Muscle layer of colon (tissue), 2 donors: ENCODE data around the gene GBX2.

Experiments
- H3K27ac ChIP-seq: one replicate; pipeline ENCODE4 v1.7.0; 2013; ENCODE audit warnings: low read depth, mild to moderate bottlenecking, low read length, moderate library complexity
- H3K27me3 ChIP-seq, 2 donors: one replicate each; pipeline ENCODE4 v1.7.0; 2013; ENCODE audit warnings: low read length in 2 of 2, mild to moderate bottlenecking in 2 of 2; ENCODE audit not compliant: insufficient read depth in 2 of 2, control insufficient read depth in 1 of 2
- H3K36me3 ChIP-seq: one replicate; pipeline ENCODE4 v1.7.0; 2013; ENCODE audit warnings: mild to moderate bottlenecking, low read length; ENCODE audit not compliant: insufficient read depth
- H3K4me1 ChIP-seq: one replicate; pipeline ENCODE4 v1.7.0; 2013; ENCODE audit warnings: mild to moderate bottlenecking, low read length; ENCODE audit not compliant: insufficient read depth
- H3K4me3 ChIP-seq, 2 donors: one replicate each; pipeline ENCODE4 v1.7.0; 2013; ENCODE audit warnings: low read length in 2 of 2, low read depth in 1 of 2, mild to moderate bottlenecking in 1 of 2, moderate library complexity in 1 of 2
- H3K9ac ChIP-seq: one replicate; pipeline ENCODE4 v1.7.0; 2013; ENCODE audit warnings: low read length
- H3K9me3 ChIP-seq: one replicate; pipeline ENCODE4 v1.7.0; 2013; ENCODE audit warnings: mild to moderate bottlenecking, low read length
- donor health status: abdominal sarcoma.
- donor health status: Adenocarcinoma of cecum.

Gene GBX2

DNA sequence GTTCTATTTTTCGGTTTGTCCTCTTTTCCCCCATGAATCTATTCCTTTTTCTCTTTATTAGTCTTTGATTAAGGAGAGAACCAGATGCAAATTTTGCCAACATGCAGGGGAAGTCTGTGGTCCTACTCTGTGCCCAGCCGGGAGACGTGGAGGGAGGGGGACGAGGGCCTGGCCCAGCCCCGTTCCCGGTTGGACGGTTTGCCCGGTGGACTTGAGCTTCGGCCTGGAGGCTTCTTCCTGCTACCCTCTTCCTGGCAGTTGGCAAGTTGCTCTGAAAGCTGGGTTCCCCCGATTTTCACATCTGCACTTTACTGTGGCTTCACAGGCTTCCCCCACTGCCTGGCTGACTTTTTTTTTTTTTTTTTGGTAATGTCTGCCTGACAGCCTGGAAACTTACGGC, 39.3 kb upstream of the GBX2 start:
- Histone ChIP-seq H3K4me1 (no peaks in the 10 kb centered on the region), H3K27ac (no peak overlapping the region), H3K4me3 (no peak overlapping the region), H3K9ac (no peak overlapping the region), H3K36me3 (no peaks in the 10 kb centered on the region), H3K27me3 (no peaks in the 10 kb centered on the region), H3K9me3 (peaks cover 3% of the 10 kb centered on the region)

DNA sequence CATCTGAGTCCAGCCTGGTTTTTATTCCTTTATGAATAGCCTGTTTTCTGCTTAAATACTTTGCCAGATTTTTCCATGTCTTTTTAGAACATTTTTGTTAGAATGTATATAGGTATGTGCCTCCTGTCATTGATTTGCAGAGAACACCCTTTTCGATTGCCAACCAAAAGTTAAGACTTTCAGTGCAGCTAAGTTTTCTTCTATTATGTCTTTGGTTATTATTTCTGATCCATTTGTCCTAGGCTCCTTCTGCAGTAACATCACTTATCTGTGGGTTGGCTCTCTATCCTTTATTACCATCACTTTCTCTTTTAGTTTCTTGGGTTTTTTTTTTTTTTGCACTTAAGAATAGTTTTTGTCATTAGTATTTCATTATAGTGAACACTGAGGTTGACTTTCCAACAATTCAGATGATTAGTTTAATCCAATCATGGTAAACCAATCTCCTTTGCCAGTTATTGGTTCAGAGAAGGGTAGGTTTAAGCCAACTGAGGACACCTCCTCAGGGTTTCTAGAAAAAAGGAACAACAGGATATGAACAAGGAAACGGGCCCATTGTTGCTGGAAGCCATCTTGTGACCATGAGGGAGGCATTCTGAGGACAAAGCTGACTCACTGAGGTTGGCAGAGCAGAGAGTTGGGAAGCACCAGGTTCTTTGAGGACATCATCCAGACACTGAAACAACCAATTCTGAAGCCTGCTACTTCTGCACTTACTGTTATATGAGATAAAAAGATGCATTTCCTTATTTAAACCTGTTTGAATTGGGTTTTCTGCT, 37.9 kb upstream of the GBX2 start:
- no peaks in the 10 kb centered on the region for H3K4me1 ChIP-seq
- no peaks in the 10 kb centered on the region for H3K36me3 ChIP-seq
- H3K9ac ChIP-seq, result no peak overlapping the region
- no peak overlapping the region for H3K4me3 ChIP-seq
- no peaks in the 10 kb centered on the region for H3K27me3 ChIP-seq
- H3K9me3 ChIP-seq, result peaks cover 3% of the 10 kb centered on the region
- no peak overlapping the region for H3K27ac ChIP-seq

DNA sequence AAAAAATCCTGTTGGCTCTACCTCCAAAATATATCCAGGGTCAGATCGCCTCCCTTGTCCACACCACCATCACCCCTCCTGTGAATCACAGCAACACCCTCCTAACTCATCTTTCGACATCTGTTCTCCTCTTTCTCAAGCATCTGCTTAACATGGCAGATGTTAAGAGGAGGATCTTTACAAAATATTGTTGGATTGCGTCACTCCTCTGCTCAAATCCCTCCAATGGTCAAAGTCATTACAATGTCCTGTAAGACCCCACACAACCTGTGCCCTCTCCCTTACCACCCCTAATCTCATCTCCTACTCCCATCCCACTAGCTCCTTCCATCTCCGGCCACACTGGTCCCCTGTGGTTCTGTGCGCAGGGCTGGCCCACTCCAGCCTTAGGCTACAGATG, 36.8 kb upstream of the GBX2 start:
- H3K4me3 ChIP-seq, result no peak overlapping the region
- no peak overlapping the region for H3K9ac ChIP-seq
- H3K36me3 ChIP-seq, result no peaks in the 10 kb centered on the region
- no peaks in the 10 kb centered on the region for H3K27me3 ChIP-seq
- H3K4me1 ChIP-seq, result no peaks in the 10 kb centered on the region
- peaks cover 3% of the 10 kb centered on the region for H3K9me3 ChIP-seq
- H3K27ac ChIP-seq, result no peak overlapping the region

DNA sequence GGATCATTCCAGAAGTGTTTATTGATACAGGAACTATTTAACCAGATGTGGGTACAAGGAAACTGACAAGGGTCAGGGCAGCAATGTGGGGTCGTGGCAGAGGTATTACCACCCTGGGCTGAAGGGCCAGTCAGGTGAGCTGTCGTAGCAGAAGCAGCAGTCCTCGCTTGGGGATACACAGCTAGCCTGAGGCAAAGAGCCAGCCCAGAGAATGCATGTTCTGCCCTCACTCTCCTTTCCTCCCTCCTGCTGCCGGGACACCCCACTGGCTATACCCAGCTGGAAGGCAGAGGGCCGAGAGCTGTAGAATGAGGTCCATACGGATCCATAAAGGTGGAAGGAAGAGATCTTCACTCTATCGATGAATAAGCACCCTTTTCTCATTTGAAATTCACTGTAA, 32.2 kb upstream of the GBX2 start:
- Histone ChIP-seq H3K27ac (no peak overlapping the region), H3K9me3 (peaks cover 3% of the 10 kb centered on the region), H3K9ac (no peak overlapping the region), H3K36me3 (no peaks in the 10 kb centered on the region), H3K4me1 (no peaks in the 10 kb centered on the region), H3K4me3 (no peak overlapping the region), H3K27me3 (no peaks in the 10 kb centered on the region)

DNA sequence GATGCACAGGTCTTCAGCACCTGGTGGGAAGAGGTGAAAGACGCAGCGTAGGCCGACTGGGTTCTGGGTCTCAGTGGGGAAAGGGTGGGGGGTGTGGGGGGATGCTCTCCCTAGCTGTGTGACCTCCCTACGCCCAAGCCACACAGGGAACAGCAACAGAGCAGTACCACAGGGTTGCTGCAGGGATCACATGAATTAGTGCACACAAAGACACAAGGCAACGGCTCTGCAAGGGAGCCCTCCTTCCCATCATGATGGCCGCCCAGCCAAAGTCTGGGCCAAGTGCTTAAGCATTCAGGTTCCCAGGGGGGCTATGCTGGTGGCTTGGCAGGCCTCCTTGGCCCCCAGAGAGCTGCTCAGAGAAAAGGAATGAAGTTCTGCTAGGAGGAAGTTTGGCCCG, 28.2 kb upstream of the GBX2 start:
- H3K27me3 ChIP-seq, result no peaks in the 10 kb centered on the region
- H3K9ac ChIP-seq, result no peak overlapping the region
- no peak overlapping the region for H3K4me3 ChIP-seq
- H3K9me3 ChIP-seq, result no peaks in the 10 kb centered on the region
- no peak overlapping the region for H3K27ac ChIP-seq
- H3K36me3 ChIP-seq, result no peaks in the 10 kb centered on the region
- H3K4me1 ChIP-seq, result no peaks in the 10 kb centered on the region

DNA sequence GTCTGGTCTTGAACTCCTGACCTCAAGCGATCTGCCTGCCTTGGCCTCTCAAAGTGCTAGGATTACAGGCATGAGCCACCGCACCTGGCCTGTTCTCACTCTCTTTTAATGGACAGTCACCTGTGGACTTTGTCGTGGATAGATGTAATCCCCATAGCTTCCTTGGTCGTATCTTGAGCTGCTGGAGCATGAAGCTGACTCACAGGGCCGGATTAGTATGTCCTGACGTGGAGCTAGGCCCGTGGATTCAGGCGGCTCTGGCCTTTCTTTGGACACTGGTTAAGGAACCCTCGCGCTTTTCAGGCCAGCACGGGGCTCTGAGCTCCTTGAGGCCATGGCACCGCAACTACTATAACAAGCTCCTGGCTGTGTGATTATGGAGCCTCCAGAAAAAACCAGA, 27.5 kb upstream of the GBX2 start:
- Histone ChIP-seq H3K9ac (no peak overlapping the region), H3K4me3 (no peak overlapping the region), H3K27ac (no peak overlapping the region), H3K9me3 (no peaks in the 10 kb centered on the region), H3K36me3 (no peaks in the 10 kb centered on the region), H3K27me3 (no peaks in the 10 kb centered on the region), H3K4me1 (no peaks in the 10 kb centered on the region)

DNA sequence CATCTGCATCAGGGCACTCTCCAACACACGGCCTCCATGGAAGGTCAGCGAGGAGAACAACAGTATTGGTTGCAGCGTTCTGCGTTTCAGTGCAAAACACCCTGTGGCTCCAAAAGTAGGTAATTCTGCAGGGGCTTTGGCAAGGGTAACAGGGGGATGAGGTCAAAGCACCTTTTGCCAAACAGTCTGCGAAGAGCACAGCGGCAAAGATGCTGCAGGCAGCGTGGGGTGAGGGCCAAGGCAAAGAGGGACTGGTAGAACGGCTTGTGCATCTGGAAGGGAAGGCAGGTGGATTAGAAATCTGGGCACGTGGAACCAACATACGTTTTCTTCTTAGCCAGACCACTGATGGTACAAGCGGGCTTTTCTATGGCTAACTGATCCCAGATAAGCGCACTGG, 26.6 kb upstream of the GBX2 start:
- Histone ChIP-seq H3K9me3 (no peaks in the 10 kb centered on the region), H3K36me3 (no peaks in the 10 kb centered on the region), H3K27me3 (no peaks in the 10 kb centered on the region), H3K4me3 (no peak overlapping the region), H3K9ac (no peak overlapping the region), H3K27ac (no peak overlapping the region), H3K4me1 (no peaks in the 10 kb centered on the region)

DNA sequence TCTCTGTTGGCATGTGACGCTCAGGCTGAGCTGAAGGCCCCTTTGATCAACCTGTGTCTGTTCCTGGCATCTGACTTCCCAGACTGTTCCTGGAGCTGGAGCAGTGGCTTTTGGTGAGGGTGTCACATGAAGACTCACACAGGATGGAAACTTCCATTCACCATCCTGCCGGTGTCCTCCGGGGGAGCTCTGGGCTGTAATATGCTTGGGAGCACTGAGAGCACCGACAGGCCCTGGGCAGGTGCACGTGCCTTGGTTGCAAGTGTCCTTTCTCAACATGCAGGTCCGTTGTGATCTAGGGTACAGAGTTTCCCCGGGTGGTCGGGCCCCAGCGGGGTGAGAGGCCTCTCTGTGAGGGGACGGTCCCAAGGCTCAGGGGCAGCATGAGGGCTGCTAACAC, 24.8 kb upstream of the GBX2 start:
- Histone ChIP-seq H3K36me3 (no peaks in the 10 kb centered on the region), H3K4me1 (no peaks in the 10 kb centered on the region), H3K27ac (no peak overlapping the region), H3K9ac (no peak overlapping the region), H3K27me3 (no peaks in the 10 kb centered on the region), H3K4me3 (no peak overlapping the region), H3K9me3 (no peaks in the 10 kb centered on the region)

DNA sequence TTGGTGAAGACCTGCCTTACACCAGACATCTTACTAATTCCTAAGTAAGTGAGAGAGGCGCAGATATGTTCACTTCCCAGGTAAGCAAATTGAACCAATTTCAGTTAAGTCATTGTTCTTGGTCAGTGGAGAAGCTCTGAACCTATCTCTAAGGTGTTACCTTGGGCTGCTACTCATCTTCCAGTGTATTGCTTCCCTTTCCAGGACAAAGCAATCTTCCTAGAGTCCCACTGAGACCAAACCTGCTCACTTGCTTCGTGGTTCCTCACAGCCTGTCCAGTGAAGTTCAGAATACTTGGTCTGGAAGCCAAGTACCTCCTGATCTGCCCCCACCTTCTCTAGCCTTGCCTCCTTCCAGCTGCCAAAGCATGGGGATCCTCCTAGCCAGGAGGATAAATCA, 22.5 kb upstream of the GBX2 start:
- no peak overlapping the region for H3K4me3 ChIP-seq
- H3K36me3 ChIP-seq, result no peaks in the 10 kb centered on the region
- no peak overlapping the region for H3K9ac ChIP-seq
- H3K9me3 ChIP-seq, result no peaks in the 10 kb centered on the region
- no peak overlapping the region for H3K27ac ChIP-seq
- H3K4me1 ChIP-seq, result no peaks in the 10 kb centered on the region
- no peaks in the 10 kb centered on the region for H3K27me3 ChIP-seq

DNA sequence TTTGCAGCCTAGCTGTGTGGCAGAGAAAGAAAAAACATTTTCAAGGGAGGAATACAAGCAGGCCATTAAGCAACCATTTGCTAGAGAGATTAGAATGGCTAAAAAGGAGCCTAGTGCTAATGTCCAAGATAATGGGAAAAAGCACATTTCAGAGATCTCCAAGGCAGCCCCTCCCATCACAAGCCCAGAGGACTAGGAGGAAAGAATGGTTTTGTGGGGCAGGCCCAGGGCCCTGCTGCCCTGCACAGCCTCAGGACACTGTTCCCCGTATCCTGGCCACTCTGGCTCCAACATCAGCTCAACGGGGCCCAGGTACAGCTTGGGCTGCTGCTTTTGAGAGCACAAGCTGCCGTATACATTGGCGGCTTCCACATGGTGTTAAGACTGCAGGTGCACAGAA, 16.5 kb upstream of the GBX2 start:
- Histone ChIP-seq H3K4me1 (no peaks in the 10 kb centered on the region), H3K36me3 (no peaks in the 10 kb centered on the region), H3K27ac (no peak overlapping the region), H3K27me3 (peaks cover 9 to 16% of the 10 kb centered on the region in 2 donors), H3K9ac (no peak overlapping the region), H3K4me3 (no peak overlapping the region), H3K9me3 (peaks cover 3% of the 10 kb centered on the region)

DNA sequence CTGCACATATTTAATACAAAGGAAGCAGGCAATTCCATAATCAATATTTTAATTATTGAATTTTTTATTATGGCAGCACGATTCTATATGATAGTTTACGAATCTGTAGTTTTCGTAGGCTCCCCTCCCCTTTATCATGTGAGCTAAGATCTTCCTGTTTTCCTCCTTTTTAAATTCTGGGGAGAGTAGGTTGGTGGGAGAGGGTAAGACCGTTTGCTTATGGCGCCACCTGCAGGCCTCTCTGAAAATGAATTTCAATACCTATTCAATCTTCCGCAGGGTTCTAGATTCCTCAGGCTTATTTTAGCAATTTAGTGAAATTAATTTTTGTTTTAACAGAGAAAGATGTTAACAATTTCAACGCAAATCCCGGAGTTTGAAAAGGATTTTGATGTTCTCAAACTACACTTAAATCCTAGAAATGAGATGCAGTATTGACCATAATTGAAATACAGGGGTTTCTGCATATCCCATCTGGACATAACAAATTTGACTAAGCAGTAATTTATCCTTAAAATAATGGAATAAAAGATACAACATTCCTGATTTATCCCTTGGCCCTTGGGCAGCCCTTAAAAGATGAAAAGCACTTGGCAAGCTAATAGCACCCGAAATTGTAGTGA, 12.8 kb upstream of the GBX2 start:
- H3K4me3 ChIP-seq, result no peak overlapping the region
- no peaks in the 10 kb centered on the region for H3K36me3 ChIP-seq
- peaks cover 46 to 48% of the 10 kb centered on the region in 2 donors for H3K27me3 ChIP-seq
- H3K9me3 ChIP-seq, result peaks cover 3% of the 10 kb centered on the region
- no peak overlapping the region for H3K27ac ChIP-seq
- no peak overlapping the region for H3K9ac ChIP-seq
- peaks cover 12% of the 10 kb centered on the region for H3K4me1 ChIP-seq
